Calu3 (cell line): ENCODE measurements around the gene HSD17B12. TPM values are rescaled to one million over a fixed set of nuclear protein-coding genes. Genes with fewer than 3 reads are reported as not detected.

ENCODE experiments used
- BruUV-seq: library from RNA; stranded (reverse); fragments of 400-500 nt; replicated peaks from 2 replicates; lab custom pipeline; 2021; lab: Mats Ljungman, UMichigan
- CTCF ChIA-PET: fragments of 300-600 bp; sonication (Branson Sonifier 250); formaldehyde crosslinking; loops from one replicate; lab custom pipeline; 2022; ENCODE audit warnings: antibody characterized with exemption; lab: Charles Lee
- DNase-seq: peaks from one replicate; pipeline ENCODE4 v3.0.0; 2022
- H3K27ac Mint-ChIP-seq: one replicate; pipeline ENCODE4 v1.8.0; 2022; ENCODE audit warnings: mixed read lengths; ENCODE audit not compliant: unreplicated experiment
- H3K27me3 Mint-ChIP-seq: one replicate; pipeline ENCODE4 v1.8.0; 2022; ENCODE audit warnings: mixed read lengths; ENCODE audit not compliant: unreplicated experiment
- H3K36me3 Mint-ChIP-seq: one replicate; pipeline ENCODE4 v1.8.0; 2022; ENCODE audit warnings: mild to moderate bottlenecking, moderate library complexity, mixed read lengths; ENCODE audit not compliant: insufficient read depth, unreplicated experiment
- H3K4me1 Mint-ChIP-seq: one replicate; pipeline ENCODE4 v1.8.0; 2022; ENCODE audit warnings: mild to moderate bottlenecking, low read depth, mixed read lengths; ENCODE audit not compliant: unreplicated experiment
- H3K4me3 Mint-ChIP-seq: one replicate; pipeline ENCODE4 v1.8.0; 2022; ENCODE audit warnings: mild to moderate bottlenecking, low read depth, moderate library complexity, mixed read lengths; ENCODE audit not compliant: unreplicated experiment
- H3K9me3 Mint-ChIP-seq: one replicate; pipeline ENCODE4 v1.8.0; 2022; ENCODE audit warnings: low read depth, mixed read lengths; ENCODE audit not compliant: unreplicated experiment
- CTCF ChIP-seq: fragments of 200-600 bp; IDR thresholded peaks from one replicate; pipeline ENCODE4 v1.8.0; 2022; ENCODE audit warnings: antibody characterized with exemption; ENCODE audit not compliant: unreplicated experiment
- intact Hi-C: fragments of 100-400 bp; cut with micrococcal nuclease; formaldehyde crosslinking; loops from one replicate; pipeline ENCODE4 v1.10.0; 2022; ENCODE audit not compliant: unreplicated experiment
- total RNA-seq: library from RNA; stranded (reverse); gene quantifications from 2 replicates; pipeline ENCODE4 v1.2.3, GENCODE V29; 2022

The HSD17B12 gene
- total RNA-seq, 1 experiment from 2014 or later, result 114 TPM

- H3K4me3 Mint-ChIP-seq, result no peak overlapping the region
- CTCF ChIA-PET, result no interaction called here
- no peak for DNase-seq
- peaks cover 19% of the 10 kb centered on the region for H3K4me1 Mint-ChIP-seq
- H3K27me3 Mint-ChIP-seq, result no peaks in the 10 kb centered on the region
- TF ChIP-seq CTCF, result no peak
- BruUV-seq, result no TSS peak
- no peak overlapping the region for H3K27ac Mint-ChIP-seq
- no peaks in the 10 kb centered on the region for H3K9me3 Mint-ChIP-seq
- peaks cover 34% of the 10 kb centered on the region for H3K36me3 Mint-ChIP-seq
- intact Hi-C loops, result loop anchor here (10.0 kb wide), 1 partner anchor 119 kb away; no protein-coding TSS in a partner anchor
These were observed 4.9 kb downstream of the HSD17B12 start for GRCh38 chr11:43685440-43685839.

GRCh38 chr11:43686207-43686606 is 5.7 kb downstream of the HSD17B12 start:
- TF ChIP-seq CTCF, result no peak
- peaks cover 26% of the 10 kb centered on the region for H3K36me3 Mint-ChIP-seq
- H3K27me3 Mint-ChIP-seq, result no peaks in the 10 kb centered on the region
- no peaks in the 10 kb centered on the region for H3K9me3 Mint-ChIP-seq
- intact Hi-C loops, result loop anchor here (10.0 kb wide), 1 partner anchor 119 kb away; no protein-coding TSS in a partner anchor
- no peak overlapping the region for H3K27ac Mint-ChIP-seq
- DNase-seq, result no peak
- peaks cover 19% of the 10 kb centered on the region for H3K4me1 Mint-ChIP-seq
- BruUV-seq, result no TSS peak
- CTCF ChIA-PET, result no interaction called here
- no peak overlapping the region for H3K4me3 Mint-ChIP-seq

GRCh38 chr11:43687120-43687791 is 6.7 kb downstream of the HSD17B12 start:
- H3K27ac Mint-ChIP-seq, result peak overlapping the region; percentile 31
- no peak overlapping the region for H3K4me3 Mint-ChIP-seq
- no peak for DNase-seq
- TF ChIP-seq CTCF, result no peak
- peaks cover 16% of the 10 kb centered on the region for H3K36me3 Mint-ChIP-seq
- peaks cover 19% of the 10 kb centered on the region for H3K4me1 Mint-ChIP-seq
- H3K9me3 Mint-ChIP-seq, result no peaks in the 10 kb centered on the region
- intact Hi-C loops, result loop anchor here (10.0 kb wide), 1 partner anchor 118 kb away; no protein-coding TSS in a partner anchor
- CTCF ChIA-PET, result no interaction called here
- no peaks in the 10 kb centered on the region for H3K27me3 Mint-ChIP-seq
- BruUV-seq, result no TSS peak

GRCh38 chr11:43688394-43688793 is 7.9 kb downstream of the HSD17B12 start:
- no peak for TF ChIP-seq CTCF
- CTCF ChIA-PET, result no interaction called here

More at GRCh38 chr11:43688394-43688793, 7.9 kb downstream of the HSD17B12 start:
- H3K27ac Mint-ChIP-seq, result no peak overlapping the region
- intact Hi-C loops, result loop anchor here (10.0 kb wide), 1 partner anchor 116 kb away; no protein-coding TSS in a partner anchor
- no TSS peak for BruUV-seq
- no peak overlapping the region for H3K4me3 Mint-ChIP-seq
- peaks cover 19% of the 10 kb centered on the region for H3K4me1 Mint-ChIP-seq
- H3K36me3 Mint-ChIP-seq, result peaks cover 7% of the 10 kb centered on the region
- H3K9me3 Mint-ChIP-seq, result no peaks in the 10 kb centered on the region
- DNase-seq, result no peak
- no peaks in the 10 kb centered on the region for H3K27me3 Mint-ChIP-seq
